ENCODE data around the gene PRSS58.

Gene PRSS58

GRCh38 chr7:142257958-142258357 lies at the start of gene PRSS58:
TSS of gene PRSS58 (minus strand) at chr7:142258058. CDS start at chr7:142257707, 351 bp downstream.
- DNase-seq (ENCODE audit: low read depth in 2 of 2): no peak

GRCh38 chr7:142307246-142307900 lies 49.5 kb upstream of the PRSS58 start:
- no peak for DNase-seq (ENCODE audit: low read depth in 2 of 2)

GRCh38 chr7:142303650-142304049 lies 45.8 kb upstream of the PRSS58 start:
- no peak for DNase-seq (ENCODE audit: low read depth in 2 of 2)

DNA sequence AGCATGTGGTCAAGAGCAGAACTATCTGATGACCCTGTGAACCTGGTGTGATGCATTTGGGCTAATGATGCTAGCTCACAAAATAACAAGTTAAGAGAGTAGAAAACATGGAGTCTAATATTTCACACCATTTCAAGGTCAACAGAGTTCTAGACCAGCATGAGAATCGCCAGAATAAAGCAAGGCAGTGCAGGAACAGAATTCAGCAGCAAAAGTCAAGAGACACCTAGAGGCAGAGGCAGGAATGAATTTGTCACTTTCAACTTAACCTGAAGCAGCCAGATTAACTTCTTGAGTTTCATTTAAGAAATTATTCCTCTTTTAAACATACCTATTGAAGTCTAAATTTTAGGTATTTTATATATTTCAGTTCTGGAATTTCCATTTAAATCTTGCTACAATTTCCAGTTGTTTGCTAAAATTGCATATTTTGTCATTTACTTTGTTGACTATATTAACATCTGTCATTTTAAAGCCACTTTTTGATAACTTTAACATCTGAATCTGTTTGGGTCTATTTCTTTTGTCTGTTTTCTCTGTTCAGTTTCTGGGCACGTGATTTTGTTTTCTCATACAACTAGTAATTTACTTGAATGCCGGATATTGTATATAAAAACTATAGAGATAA lies 44.2 kb upstream of the PRSS58 start:
- no peak for DNase-seq (ENCODE audit: low read depth in 2 of 2)

DNA sequence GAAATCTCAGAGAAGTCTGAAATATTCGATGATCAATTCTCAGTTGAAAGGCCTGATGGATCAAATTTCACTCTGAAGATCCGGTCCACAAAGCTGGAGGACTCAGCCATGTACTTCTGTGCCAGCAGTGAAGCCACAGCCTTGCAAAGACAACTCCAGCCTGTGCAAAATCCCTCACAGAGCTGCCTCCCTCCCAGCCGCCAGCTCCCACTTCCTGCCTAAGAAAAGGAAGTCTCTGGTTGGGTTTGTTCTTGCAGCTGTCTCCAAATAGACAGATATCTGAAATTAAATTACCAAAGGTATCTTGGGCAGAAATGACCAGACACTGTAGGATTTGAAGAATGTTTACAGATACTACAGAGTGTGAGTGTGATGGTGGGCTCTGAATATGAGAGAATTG lies 43.4 kb upstream of the PRSS58 start:
- no peak for DNase-seq (ENCODE audit: low read depth in 2 of 2)

DNA sequence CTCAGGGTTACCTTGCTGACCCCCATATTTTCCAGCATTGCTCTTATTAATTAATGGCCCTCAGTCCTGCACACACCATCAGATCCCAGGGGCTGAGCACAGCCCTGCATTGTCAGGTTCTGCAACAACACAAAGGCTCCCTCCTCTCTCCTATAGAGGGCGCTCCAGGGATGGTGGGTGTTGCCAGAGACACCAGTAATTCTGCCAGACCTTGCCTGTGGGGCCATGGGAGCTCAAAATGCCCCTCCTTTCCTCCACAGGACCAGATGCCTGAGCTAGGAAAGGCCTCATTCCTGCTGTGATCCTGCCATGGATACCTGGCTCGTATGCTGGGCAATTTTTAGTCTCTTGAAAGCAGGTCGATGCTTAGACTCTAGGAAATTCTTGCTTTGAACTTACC lies 42.8 kb upstream of the PRSS58 start:
- DNase-seq (ENCODE audit: low read depth in 2 of 2): no peak

DNA sequence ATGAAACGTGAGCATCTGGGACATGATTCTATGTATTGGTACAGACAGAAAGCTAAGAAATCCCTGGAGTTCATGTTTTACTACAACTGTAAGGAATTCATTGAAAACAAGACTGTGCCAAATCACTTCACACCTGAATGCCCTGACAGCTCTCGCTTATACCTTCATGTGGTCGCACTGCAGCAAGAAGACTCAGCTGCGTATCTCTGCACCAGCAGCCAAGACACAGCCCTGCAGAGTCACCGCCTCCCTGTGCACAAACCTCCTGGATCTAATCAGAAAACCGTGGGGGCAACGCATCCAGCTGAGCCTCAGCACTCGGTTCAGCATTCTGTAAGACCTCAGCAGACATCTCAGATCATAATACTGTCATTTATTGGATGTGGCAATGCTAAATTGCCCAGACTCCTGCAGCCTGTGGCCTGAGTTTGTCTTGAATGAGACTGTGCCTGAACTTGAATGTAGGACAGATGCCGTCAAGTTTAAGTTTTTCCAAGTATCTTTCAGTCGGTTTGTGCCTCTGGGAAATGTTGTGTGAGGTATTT lies 41.5 kb upstream of the PRSS58 start:
- DNase-seq (ENCODE audit: low read depth in 2 of 2): no peak

DNA sequence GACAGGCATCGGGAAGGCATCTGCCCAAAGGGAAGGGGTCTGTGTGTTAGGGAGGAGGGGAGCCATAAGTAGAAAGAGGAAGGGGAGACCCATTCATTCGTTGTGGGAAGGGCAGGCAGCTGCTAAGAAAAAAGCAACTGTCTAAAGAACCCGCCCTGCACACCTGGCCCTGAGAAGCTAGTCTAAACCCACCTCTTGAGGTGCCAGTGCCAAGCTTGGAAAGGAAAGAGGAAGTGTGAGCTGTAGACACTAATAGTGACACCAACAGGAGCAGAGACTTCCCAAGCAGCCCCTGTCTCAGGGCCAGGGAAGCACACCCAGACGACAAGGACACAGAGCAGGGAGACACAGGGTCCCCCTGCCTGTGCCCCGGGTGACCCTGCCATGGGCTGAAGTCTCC lies 40.8 kb upstream of the PRSS58 start:
- DNase-seq (ENCODE audit: low read depth in 2 of 2): no peak

- no peak for DNase-seq (ENCODE audit: low read depth in 2 of 2)
Measured at GRCh38 chr7:142298009-142298408, 40.2 kb upstream of the PRSS58 start.

GRCh38 chr7:142280263-142280662 lies 22.4 kb upstream of the PRSS58 start:
- no peak for DNase-seq (ENCODE audit: low read depth in 2 of 2)

DNA sequence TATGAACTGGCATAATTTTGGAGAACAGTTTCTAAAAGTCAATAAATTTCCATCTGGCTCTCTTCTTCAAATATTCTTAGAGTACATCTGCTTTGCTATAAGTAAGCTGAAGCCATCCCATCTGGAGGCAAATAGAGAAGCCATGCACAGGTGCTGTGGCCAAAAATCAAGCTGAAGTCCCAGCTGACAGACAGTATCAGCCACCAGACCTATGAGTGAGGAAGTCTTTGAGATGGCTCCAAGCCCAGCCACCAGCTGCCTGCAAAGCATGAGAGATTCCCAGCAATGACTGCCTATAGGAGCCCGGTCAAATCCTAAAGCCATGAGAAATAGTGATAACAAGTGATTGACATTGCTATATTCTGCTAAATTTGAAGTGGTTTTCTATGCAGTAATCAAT lies 21.7 kb upstream of the PRSS58 start:
- no peak for DNase-seq (ENCODE audit: low read depth in 2 of 2)

GRCh38 chr7:142275028-142275427 lies 17.2 kb upstream of the PRSS58 start:
- no peak for DNase-seq (ENCODE audit: low read depth in 2 of 2)

DNA sequence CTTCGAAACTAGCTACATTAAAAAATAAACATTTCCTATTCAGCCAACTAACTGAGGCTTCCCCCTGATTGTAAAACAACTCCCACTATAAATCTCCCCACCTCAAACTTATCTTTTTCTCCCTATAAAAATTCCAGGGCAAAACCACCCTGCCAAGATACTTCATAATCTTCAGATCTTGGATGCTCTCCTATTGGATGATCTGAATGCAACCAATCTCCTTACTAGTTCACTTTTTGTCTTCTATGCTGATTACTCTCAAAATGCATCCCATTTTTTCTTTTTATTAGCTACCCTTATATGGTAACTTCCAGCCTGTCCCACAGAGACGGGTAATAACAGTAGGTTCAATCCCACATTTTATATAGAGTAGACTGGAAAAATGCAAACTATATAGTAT lies 15.0 kb upstream of the PRSS58 start:
- no peak for DNase-seq (ENCODE audit: low read depth in 2 of 2)

DNA sequence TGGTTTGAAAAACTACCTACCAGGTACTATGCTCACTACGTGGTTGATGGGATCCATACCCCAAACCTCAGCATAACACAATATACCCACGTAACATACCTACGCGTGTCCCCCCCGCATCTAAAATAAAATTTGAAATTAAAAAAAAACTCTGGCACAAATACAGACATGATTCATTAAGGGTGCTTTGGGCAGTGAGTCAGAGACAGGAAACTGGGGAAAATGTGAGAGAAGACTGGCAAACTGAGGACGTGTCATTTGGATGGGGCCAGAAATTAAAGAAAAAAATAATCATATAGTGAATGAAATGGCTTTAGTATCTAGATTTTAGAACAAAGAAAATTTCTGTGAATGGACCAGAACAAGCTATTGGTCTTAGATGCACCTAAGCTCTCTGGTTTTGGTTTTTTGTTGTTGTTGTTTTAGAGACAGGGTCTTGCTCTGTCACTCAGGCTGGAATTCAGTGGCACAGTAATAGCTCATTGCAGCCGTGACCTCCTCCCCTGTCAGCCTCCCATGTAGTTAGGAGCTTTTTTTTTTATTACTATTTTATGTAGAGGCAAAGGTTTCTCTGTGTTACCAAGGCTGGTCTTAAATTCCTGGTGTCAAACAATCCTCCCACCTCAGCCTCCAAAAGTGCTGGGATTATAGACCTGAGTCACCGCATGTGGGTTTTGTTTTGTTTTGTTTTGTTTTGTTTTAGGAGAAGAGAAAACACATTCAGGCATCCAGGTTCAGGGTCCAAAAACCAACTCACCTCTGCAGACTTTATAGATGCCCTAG lies 5.9 kb upstream of the PRSS58 start:
- DNase-seq (ENCODE audit: low read depth in 2 of 2): no peak

DNA sequence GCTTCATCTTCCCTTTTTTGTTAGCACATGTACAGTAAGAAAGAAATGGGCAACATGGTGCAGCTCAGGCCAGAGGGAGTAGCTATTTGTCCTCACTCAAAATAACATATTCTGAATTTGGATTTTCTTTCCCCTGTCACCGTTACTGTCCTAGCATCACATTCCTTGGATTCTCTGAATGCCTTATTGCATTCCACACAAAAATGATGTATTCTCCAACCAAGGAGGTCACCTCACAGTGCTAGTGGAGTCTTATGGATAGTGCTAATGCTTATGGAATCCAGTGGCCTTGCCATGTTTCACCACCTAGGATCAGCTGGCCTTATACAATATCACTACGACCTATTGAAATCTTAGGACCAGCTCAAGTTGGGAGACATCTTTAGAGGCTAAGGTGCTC lies 7.2 kb downstream of the PRSS58 start:
- no peak for DNase-seq (ENCODE audit: low read depth in 2 of 2)

DNA sequence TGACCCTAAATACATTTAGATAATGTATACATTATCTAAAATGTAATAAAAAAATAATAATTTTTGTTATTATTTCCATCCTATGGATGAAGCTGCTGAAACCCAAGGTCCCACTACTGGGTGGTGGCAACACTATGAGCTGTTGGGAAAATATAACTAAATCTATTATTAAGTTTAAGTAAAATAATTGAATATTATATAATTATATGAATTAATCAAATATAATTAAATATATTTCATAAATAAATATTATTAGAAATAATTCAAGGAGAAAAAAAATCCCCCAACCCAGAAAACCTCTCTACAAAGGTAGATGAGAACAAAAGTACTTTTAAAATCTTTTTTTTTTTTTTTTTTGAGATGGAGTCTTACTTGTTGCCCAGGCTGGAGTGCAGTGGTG lies 7.9 kb downstream of the PRSS58 start:
- no peak for DNase-seq (ENCODE audit: low read depth in 2 of 2)

- no peak for DNase-seq (ENCODE audit: low read depth in 2 of 2)
Measured at GRCh38 chr7:142248166-142249160, 9.4 kb downstream of the PRSS58 start.

GRCh38 chr7:142243823-142244222 lies 14.0 kb downstream of the PRSS58 start:
- DNase-seq (ENCODE audit: low read depth in 2 of 2): no peak

DNA sequence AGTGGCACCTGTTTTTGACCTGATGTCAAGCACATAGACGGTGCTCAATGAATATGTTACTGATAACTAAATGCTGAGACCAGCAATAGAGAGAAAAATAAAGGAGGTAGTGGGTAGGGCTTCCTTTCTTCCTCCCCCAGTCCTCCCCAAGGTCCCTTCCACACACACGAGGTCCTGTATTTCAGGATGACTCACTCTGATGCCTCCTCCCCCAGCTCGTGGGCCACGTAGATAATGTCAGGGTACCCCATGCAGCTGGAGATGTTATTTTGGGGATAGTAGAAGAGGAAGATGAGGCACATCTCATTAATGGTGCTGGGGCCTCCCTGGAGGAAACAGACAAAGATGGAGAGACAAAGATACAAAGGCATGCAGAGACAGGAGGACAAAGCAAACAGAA lies 17.3 kb downstream of the PRSS58 start:
- no peak for DNase-seq (ENCODE audit: low read depth in 2 of 2)

DNA sequence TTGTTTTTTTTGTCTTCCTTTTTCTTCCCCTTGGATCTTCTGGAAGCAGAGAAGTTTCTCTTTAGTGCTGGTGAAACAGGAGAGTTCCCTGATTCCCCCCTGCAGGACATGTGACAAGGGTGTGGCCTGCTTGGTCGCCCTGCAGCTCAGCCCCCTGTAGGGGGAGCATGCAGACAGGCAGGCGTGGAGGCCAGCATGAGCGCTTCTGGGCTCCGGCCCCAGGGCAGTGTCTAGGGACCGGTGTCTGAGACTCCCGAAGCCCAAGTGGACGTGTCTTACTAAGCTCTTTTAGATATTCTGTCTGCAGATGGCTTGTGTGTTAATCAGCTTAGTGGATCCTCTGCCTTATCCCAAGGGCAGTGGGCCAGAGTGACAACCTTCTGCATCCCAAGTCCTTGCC lies 26.1 kb downstream of the PRSS58 start:
- no peak for DNase-seq (ENCODE audit: low read depth in 2 of 2)

DNA sequence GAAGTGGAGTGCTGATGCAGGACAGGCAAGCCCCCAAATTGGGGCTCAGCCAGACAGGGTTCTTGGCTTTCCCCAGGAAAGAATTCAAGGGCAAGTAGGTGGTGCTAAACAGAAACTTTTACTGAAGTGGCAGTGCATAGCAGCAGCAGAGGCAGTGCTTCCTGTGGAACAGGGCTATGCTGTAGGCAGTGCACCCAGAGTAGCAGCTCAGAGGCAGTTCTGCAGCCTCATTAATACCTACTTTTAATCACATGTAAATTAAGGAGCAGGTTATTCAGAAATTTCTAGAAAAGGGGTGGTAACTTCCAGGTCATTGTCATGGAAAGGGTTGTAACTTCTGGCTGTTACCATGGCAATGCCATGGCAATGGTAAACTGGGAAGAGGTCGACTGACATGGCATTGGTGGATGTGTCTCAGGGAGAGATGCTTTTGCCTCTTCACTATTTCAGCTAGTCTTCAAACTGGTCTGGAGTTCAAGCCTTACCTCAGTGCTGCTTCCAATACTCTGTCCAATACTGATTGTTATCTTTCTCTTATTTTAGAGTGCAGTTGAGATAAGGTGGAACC lies 29.2 kb downstream of the PRSS58 start:
- no peak for DNase-seq (ENCODE audit: low read depth in 2 of 2)

Data from fibroblast of skin of left biceps (primary cell).